Endothelial cell (in vitro differentiated cells): Measurements from ENCODE around the gene FCF1. TPM values are rescaled to one million over a fixed set of nuclear protein-coding genes. Genes with fewer than 3 reads are reported as not detected.

ENCODE experiments used
- DNase-seq: peaks from one replicate; pipeline ENCODE4 v3.0.0; 2021; ENCODE audit warnings: low spot score
- H3K27ac Mint-ChIP-seq: one replicate; pipeline ENCODE4 v1.8.0; 2021; ENCODE audit warnings: mixed read lengths, inconsistent platforms; ENCODE audit not compliant: unreplicated experiment
- H3K27me3 Mint-ChIP-seq: one replicate; pipeline ENCODE4 v1.8.0; 2021; ENCODE audit warnings: mild to moderate bottlenecking, moderate library complexity, mixed read lengths, inconsistent platforms; ENCODE audit not compliant: unreplicated experiment
- H3K36me3 Mint-ChIP-seq: one replicate; pipeline ENCODE4 v1.8.0; 2021; ENCODE audit warnings: mild to moderate bottlenecking, low read depth, mixed read lengths, inconsistent platforms; ENCODE audit not compliant: unreplicated experiment
- H3K4me1 Mint-ChIP-seq: one replicate; pipeline ENCODE4 v1.8.0; 2021; ENCODE audit warnings: mild to moderate bottlenecking, mixed read lengths, inconsistent platforms; ENCODE audit not compliant: unreplicated experiment
- H3K4me3 Mint-ChIP-seq: one replicate; pipeline ENCODE4 v1.8.0; 2021; ENCODE audit warnings: mild to moderate bottlenecking, mixed read lengths, inconsistent platforms; ENCODE audit not compliant: unreplicated experiment
- H3K9me3 Mint-ChIP-seq: one replicate; pipeline ENCODE4 v1.8.0; 2021; ENCODE audit warnings: mixed read lengths, inconsistent platforms; ENCODE audit not compliant: unreplicated experiment
- total RNA-seq: library from RNA; stranded (reverse); fragmentation: NEBNext Ultra II Directional; extraction: Animal tissue kit (Norgen Biotek cat#: 25700); gene quantifications from one replicate; pipeline ENCODE4 v1.2.1, GENCODE V29; 2021; ENCODE audit not compliant: unreplicated experiment
- TF ChIP-seq, protein P1 (sequence below): fragments of 200-600 bp; sonication (generic); IDR thresholded peaks from one replicate; pipeline ENCODE4 v1.5.0; 2021; ENCODE audit warnings: antibody characterized with exemption; ENCODE audit not compliant: unreplicated experiment

FCF1 gene
- total RNA-seq, 1 donor from 2014 or later, result 35.7 TPM

DNA sequence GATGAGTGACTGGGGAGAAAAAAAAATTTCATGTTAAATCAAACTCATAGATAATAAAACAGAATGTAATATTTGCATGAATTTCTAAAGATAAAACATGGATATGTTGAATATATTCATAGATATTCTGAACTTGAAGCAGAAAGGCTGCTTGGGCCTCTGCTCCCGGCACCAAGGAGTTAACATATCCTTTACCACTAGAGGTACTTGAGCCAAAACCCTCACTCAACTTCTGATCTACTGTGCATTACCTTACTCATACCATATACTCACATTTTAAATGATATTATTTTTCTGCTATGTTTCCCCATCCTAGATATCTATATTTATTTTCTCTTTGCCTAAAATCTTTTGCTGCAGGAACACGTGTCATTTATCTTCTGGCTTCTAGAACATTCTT, 15.0 kb upstream of the FCF1 start:
- Mint-ChIP-seq H3K27ac (no peak overlapping the region), H3K4me3 (no peak overlapping the region), H3K9me3 (peaks cover 6% of the 10 kb centered on the region), H3K4me1 (no peaks in the 10 kb centered on the region), H3K36me3 (peaks cover 32% of the 10 kb centered on the region), H3K27me3 (no peaks in the 10 kb centered on the region)
- TF ChIP-seq, protein P1, sequence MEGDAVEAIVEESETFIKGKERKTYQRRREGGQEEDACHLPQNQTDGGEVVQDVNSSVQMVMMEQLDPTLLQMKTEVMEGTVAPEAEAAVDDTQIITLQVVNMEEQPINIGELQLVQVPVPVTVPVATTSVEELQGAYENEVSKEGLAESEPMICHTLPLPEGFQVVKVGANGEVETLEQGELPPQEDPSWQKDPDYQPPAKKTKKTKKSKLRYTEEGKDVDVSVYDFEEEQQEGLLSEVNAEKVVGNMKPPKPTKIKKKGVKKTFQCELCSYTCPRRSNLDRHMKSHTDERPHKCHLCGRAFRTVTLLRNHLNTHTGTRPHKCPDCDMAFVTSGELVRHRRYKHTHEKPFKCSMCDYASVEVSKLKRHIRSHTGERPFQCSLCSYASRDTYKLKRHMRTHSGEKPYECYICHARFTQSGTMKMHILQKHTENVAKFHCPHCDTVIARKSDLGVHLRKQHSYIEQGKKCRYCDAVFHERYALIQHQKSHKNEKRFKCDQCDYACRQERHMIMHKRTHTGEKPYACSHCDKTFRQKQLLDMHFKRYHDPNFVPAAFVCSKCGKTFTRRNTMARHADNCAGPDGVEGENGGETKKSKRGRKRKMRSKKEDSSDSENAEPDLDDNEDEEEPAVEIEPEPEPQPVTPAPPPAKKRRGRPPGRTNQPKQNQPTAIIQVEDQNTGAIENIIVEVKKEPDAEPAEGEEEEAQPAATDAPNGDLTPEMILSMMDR, result no peak
- no peak for DNase-seq

- Mint-ChIP-seq H3K9me3 (peaks cover 7% of the 10 kb centered on the region), H3K27me3 (no peaks in the 10 kb centered on the region), H3K36me3 (peaks cover 35% of the 10 kb centered on the region), H3K27ac (no peak overlapping the region), H3K4me1 (no peaks in the 10 kb centered on the region), H3K4me3 (no peak overlapping the region)
- TF ChIP-seq, protein P1, result no peak
- DNase-seq, result no peak
These were observed 14.5 kb upstream of the FCF1 start for GRCh38 chr14:74698465-74698864.

- H3K9me3 Mint-ChIP-seq, result peaks cover 7% of the 10 kb centered on the region
- TF ChIP-seq, protein P1, result no peak
- H3K4me1 Mint-ChIP-seq, result no peaks in the 10 kb centered on the region
- no peaks in the 10 kb centered on the region for H3K27me3 Mint-ChIP-seq
- no peak overlapping the region for H3K4me3 Mint-ChIP-seq
- DNase-seq, result no peak
- no peak overlapping the region for H3K27ac Mint-ChIP-seq
- H3K36me3 Mint-ChIP-seq, result peaks cover 38% of the 10 kb centered on the region
These were observed 10.7 kb upstream of the FCF1 start for GRCh38 chr14:74702293-74702692.

GRCh38 chr14:74703043-74703442, 9.9 kb upstream of the FCF1 start:
- Mint-ChIP-seq H3K36me3 (peaks cover 34% of the 10 kb centered on the region), H3K27me3 (no peaks in the 10 kb centered on the region), H3K4me3 (peak overlapping the region; percentile 21), H3K9me3 (peaks cover 7% of the 10 kb centered on the region), H3K4me1 (no peaks in the 10 kb centered on the region), H3K27ac (no peak overlapping the region)
- DNase-seq, result no peak
- TF ChIP-seq, protein P1, result no peak

DNA sequence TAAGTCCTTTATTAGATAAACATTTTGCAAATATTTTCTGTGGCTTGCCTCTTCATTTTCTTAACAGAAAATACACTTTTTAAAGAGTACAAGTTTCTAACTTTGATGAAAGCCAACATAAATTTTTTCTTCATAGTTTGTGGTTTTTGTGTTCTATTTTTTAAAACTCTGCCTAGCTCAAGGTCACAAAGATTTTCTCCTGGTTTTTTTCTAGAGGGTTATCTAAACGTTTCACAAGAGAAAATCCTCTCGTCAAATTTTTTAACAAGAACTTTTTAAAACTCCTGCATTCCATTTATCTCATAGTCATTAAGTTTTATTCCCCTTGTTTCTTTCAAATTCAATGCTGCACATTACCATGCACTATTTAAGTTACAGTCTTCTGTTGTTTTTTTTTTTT, 8.3 kb upstream of the FCF1 start:
- H3K36me3 Mint-ChIP-seq, result peaks cover 30% of the 10 kb centered on the region
- H3K4me3 Mint-ChIP-seq, result no peak overlapping the region
- DNase-seq, result no peak
- H3K4me1 Mint-ChIP-seq, result no peaks in the 10 kb centered on the region
- TF ChIP-seq, protein P1, result no peak
- H3K27ac Mint-ChIP-seq, result no peak overlapping the region
- H3K9me3 Mint-ChIP-seq, result peaks cover 7% of the 10 kb centered on the region
- no peaks in the 10 kb centered on the region for H3K27me3 Mint-ChIP-seq
